Measurements from ENCODE around the gene ORAI3. TPM values are rescaled to one million over a fixed set of nuclear protein-coding genes. Genes with fewer than 3 reads are reported as not detected.

Gene ORAI3
- total RNA-seq, 1 experiment from 2014 or later = 9.0 TPM

- intact Hi-C loops (cut with micrococcal nuclease) = loop anchor here (1.0 to 10.0 kb wide), 6 partner anchors 31 to 883 kb away; no protein-coding TSS in a partner anchor
- Histone ChIP-seq H3K79me2 (ENCODE audit: insufficient read depth, low read length) (no peaks in the 10 kb centered on the region), H4K20me1 (ENCODE audit: insufficient read depth) (no peaks in the 10 kb centered on the region), H3K9me2 (ENCODE audit: insufficient read depth) (no peaks in the 10 kb centered on the region), H3K4me1 (ENCODE audit: control insufficient read depth in 1 of 2, insufficient read depth in 2 of 2, low read length in 2 of 2) (peaks cover 0 to 14% of the 10 kb centered on the region in 2 experiments; a peak in 3 of 4 replicates), H3K4me3 (replicated peaks in 1 of 2; ENCODE audit: low read depth in 1 of 2, low read length in 2 of 2) (peak overlapping the region; percentile 35 to 45), H3K36me3 (ENCODE audit: control insufficient read depth in 1 of 2, insufficient read depth in 2 of 2, low read length in 2 of 2) (no peaks in the 10 kb centered on the region; a peak in 1 of 4 replicates), H3K9ac (ENCODE audit: low read length) (peak overlapping the region; percentile 57), H3K9me3 (ENCODE audit: control insufficient read depth in 1 of 2, insufficient read depth in 1 of 2, low read depth in 1 of 2, low read length in 2 of 2) (no peaks in the 10 kb centered on the region), H3K27ac (ENCODE audit: low read depth, low read length) (peak overlapping the region; percentile 49; the same call in 1 of the 2 replicates), H2AFZ (ENCODE audit: low read depth, low read length, poor library complexity, severe bottlenecking) (no peak overlapping the region), H3K27me3 (ENCODE audit: insufficient read depth, low read length) (no peaks in the 10 kb centered on the region), H3K4me2 (ENCODE audit: low read length) (peak overlapping the region; percentile 73)
- ATAC-seq = peak; percentile 77
- BruUV-seq (replicated peaks) = no TSS peak
- no peak for TF ChIP-seq SIN3A (IDR thresholded peaks at IDR 0.05; ENCODE audit: low read depth)
- TF ChIP-seq RAD21 (IDR thresholded peaks at IDR 0.05; ENCODE audit: low read depth) = peak; percentile 89
- TF ChIP-seq POLR2AphosphoS5 (IDR thresholded peaks at IDR 0.05; ENCODE audit: low read depth, low read length) = peak; percentile 3; the same call in 1 of the 2 replicates
- no peak for TF ChIP-seq POLR2A (IDR thresholded peaks at IDR 0.05; ENCODE audit: borderline replicate concordance, extremely low read depth, insufficient read depth, insufficient read length)
- TF ChIP-seq YY1 (IDR thresholded peaks at IDR 0.05; ENCODE audit: extremely low read depth, insufficient replicate concordance, low read depth, low read length) = peak; percentile 61
- TF ChIP-seq, protein P1, sequence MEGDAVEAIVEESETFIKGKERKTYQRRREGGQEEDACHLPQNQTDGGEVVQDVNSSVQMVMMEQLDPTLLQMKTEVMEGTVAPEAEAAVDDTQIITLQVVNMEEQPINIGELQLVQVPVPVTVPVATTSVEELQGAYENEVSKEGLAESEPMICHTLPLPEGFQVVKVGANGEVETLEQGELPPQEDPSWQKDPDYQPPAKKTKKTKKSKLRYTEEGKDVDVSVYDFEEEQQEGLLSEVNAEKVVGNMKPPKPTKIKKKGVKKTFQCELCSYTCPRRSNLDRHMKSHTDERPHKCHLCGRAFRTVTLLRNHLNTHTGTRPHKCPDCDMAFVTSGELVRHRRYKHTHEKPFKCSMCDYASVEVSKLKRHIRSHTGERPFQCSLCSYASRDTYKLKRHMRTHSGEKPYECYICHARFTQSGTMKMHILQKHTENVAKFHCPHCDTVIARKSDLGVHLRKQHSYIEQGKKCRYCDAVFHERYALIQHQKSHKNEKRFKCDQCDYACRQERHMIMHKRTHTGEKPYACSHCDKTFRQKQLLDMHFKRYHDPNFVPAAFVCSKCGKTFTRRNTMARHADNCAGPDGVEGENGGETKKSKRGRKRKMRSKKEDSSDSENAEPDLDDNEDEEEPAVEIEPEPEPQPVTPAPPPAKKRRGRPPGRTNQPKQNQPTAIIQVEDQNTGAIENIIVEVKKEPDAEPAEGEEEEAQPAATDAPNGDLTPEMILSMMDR (IDR thresholded peaks at IDR 0.05 in 2 of 3, conservative IDR thresholded peaks at IDR 0.05 in 1 of 3; ENCODE audit: borderline replicate concordance in 1 of 3, insufficient read depth in 1 of 3, low read depth in 2 of 3, low read length in 2 of 3) = peak; percentile 22 to 46 (median 40); a peak in 3 of 6 replicates
- TF ChIP-seq SP1 (IDR thresholded peaks at IDR 0.05; ENCODE audit: low read depth) = no peak
- peak; percentile 56 for TF ChIP-seq MAX (IDR thresholded peaks at IDR 0.05)
- TF ChIP-seq EZH2phosphoT487 (IDR thresholded peaks at IDR 0.05; ENCODE audit: borderline replicate concordance) = no peak
- TF ChIP-seq ZNF274 (IDR thresholded peaks at IDR 0.05; ENCODE audit: low read depth, low read length) = no peak
- TF ChIP-seq, protein P2, sequence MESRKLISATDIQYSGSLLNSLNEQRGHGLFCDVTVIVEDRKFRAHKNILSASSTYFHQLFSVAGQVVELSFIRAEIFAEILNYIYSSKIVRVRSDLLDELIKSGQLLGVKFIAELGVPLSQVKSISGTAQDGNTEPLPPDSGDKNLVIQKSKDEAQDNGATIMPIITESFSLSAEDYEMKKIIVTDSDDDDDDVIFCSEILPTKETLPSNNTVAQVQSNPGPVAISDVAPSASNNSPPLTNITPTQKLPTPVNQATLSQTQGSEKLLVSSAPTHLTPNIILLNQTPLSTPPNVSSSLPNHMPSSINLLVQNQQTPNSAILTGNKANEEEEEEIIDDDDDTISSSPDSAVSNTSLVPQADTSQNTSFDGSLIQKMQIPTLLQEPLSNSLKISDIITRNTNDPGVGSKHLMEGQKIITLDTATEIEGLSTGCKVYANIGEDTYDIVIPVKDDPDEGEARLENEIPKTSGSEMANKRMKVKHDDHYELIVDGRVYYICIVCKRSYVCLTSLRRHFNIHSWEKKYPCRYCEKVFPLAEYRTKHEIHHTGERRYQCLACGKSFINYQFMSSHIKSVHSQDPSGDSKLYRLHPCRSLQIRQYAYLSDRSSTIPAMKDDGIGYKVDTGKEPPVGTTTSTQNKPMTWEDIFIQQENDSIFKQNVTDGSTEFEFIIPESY (IDR thresholded peaks at IDR 0.05; ENCODE audit: extremely low read depth, insufficient replicate concordance, low read length) = no peak
- peak; percentile 37 for DNase-seq (ENCODE audit: low read depth, low spot score)
- ChIA-PET CTCF (interaction anchor here (0.8 to 4.0 kb wide), 29 partner anchors 8 to 883 kb away, joined by 3 to 29 read pairs (median 5); partner anchors contain the start of genes ARMC5, KAT8, STX4 and VKORC1), RAD21 (ENCODE audit: low non-redundant PET in 1 of 2, low total read pairs in 2 of 2, uncharacterized antibody in 2 of 2, unreplicated experiment in 2 of 2) (interaction anchor here (0.6 to 1.8 kb wide), 11 partner anchors 11 to 348 kb away, joined by 3 to 7 read pairs (median 4); partner anchors contain the start of genes KAT8 (in 1 of the 2), VKORC1 (in 1 of the 2), ZNF646 (in 1 of the 2) and ZNF668 (in 1 of the 2)), POLR2A (interaction anchor here (1.0 to 1.8 kb wide), 3 partner anchors 89 to 194 kb away, joined by 3 to 6 read pairs (median 4); partner anchors contain the start of genes FUS, ZNF646 and ZNF668)
Measured at GRCh38 chr16:30985401-30986128, 36.7 kb downstream of the ORAI3 start.
